Gastroesophageal sphincter (tissue), 3 donors: ENCODE results near the gene MRAP2.

Experiments used
- CTCF ChIP-seq, 4 experiments: fragments of 200-600 bp in 2 of 4; fragments of 450-650 bp in 2 of 4; sonication (generic) in 1 of 4; IDR thresholded peaks; one replicate each; pipeline ENCODE4 v1.5.1; 2017 to 2019; ENCODE audit warnings: antibody characterized with exemption in 4 of 4, mild to moderate bottlenecking in 2 of 4, moderate library complexity in 2 of 4
- POLR2A ChIP-seq, 2 donors: fragments of 450-650 bp; IDR thresholded peaks; one replicate each; pipeline ENCODE4 v1.6.1; 2017; ENCODE audit warnings: antibody characterized with exemption in 2 of 2, mild to moderate bottlenecking in 2 of 2, moderate library complexity in 1 of 2
- POLR2AphosphoS5 ChIP-seq: sonication (generic); formaldehyde crosslinking; IDR thresholded peaks from one replicate; pipeline ENCODE4 v1.6.1; 2017; ENCODE audit warnings: antibody characterized with exemption

DNA sequence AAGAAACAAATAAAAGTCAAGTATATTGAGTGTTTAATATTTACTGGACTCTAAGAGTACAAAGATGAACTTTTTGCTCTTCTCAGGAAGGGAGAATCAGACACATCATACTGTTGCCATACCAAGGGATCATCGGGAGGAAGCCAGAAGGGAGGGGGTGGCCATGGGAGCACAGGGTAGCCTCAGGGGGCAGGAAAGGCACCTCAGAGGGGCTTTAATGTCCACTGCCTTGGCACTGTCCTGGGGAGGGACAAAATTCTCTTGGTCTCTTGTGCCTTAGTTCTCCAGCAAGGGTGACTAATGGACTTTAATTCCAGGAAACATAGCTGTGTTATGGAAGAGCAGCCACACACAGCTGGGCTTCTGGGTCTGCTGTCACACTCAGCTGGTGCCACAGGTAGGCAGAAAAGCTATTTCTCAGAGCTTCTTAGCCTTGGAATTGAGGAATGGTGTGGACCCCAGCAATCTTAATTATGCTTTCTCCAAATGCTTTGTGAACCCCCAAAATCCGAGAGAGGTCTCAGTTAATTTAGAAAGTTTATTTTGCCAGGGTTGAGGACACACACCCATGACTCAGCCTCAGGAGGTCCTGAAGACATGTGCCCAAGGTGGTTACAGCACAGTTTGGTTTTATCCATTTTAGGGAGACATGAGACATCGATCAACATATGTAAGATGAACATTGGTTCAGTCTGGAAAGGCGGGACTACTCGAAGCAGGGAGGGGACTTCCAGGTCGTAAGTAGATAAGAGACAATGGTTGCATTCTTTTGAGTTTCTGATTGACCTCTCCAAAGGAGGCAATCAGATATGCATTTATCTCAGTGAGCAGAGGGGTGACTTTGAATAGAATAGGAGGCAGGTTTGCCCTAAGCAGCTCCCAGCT, 53.2 kb downstream of the MRAP2 start:
- TF ChIP-seq CTCF (IDR thresholded peaks at IDR 0.05) (no peak), POLR2A (IDR thresholded peaks at IDR 0.05) (no peak), POLR2AphosphoS5 (no peak)
